Nephron (organoid): Measurements from ENCODE around the gene CAMTA1.
A peak's percentile ranks its signal among the peaks of the same experiment; 100 is the strongest.
"Not testable (repeated sequence)": the region's sequence is repeated elsewhere in the genome, so short reads cannot be mapped to it uniquely, and the experiment has no call there.

Experiments used
- H3K27ac Mint-ChIP-seq, 3 experiments: 2 replicates each; pipeline ENCODE4 v1.8.0; 2020; ENCODE audit warnings: mixed read lengths in 3 of 3, mild to moderate bottlenecking in 2 of 3, moderate library complexity in 1 of 3
- H3K27me3 Mint-ChIP-seq: 2 replicates; pipeline ENCODE4 v1.8.0; 2021; ENCODE audit warnings: low read depth, mild to moderate bottlenecking, moderate library complexity, mixed read lengths
- H3K36me3 Mint-ChIP-seq: 2 replicates; pipeline ENCODE4 v1.8.0; 2020; ENCODE audit warnings: low read depth, mixed read lengths
- H3K4me1 Mint-ChIP-seq: 2 replicates; pipeline ENCODE4 v1.8.0; 2020; ENCODE audit warnings: mixed read lengths
- H3K4me3 Mint-ChIP-seq, 3 experiments: 2 replicates each; pipeline ENCODE4 v1.8.0; 2020; ENCODE audit warnings: mild to moderate bottlenecking in 3 of 3, mixed read lengths in 3 of 3, moderate library complexity in 2 of 3
- H3K9me3 Mint-ChIP-seq: 2 replicates; pipeline ENCODE4 v1.8.0; 2020; ENCODE audit warnings: mixed read lengths
- TF ChIP-seq, protein P1 (sequence below), 3 experiments: fragments of 200-600 bp; sonication (generic); IDR thresholded peaks; one replicate each; pipeline ENCODE4 v1.5.0; 2021; ENCODE audit warnings: antibody characterized with exemption in 3 of 3; ENCODE audit not compliant: unreplicated experiment in 3 of 3

Gene CAMTA1

DNA sequence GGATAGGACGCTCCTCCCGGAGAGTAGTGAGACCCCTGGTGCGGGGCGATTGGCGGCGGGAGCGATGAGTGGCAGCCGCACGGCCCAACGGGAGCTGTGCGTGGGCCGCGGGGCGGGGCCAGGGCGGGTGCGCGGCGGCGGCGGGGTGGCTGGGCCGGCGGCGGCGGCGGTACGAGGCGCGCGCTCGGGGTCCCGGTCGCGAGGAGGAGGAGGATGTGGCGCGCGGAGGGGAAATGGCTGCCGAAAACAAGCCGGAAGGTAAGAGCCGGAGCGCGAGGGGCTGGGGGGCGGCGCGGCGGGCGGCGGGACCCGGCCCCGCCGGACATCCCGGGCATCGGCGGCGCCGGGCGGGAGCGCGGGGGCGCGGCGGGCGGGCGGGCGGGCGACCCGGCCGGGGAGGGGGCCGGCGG lies at the start of gene CAMTA1:
Gene CAMTA1 (plus strand): TSS at position 137 of the 410 bp plus-strand sequence. CDS start 77 bp downstream, at position 214.
- TF ChIP-seq, protein P1, sequence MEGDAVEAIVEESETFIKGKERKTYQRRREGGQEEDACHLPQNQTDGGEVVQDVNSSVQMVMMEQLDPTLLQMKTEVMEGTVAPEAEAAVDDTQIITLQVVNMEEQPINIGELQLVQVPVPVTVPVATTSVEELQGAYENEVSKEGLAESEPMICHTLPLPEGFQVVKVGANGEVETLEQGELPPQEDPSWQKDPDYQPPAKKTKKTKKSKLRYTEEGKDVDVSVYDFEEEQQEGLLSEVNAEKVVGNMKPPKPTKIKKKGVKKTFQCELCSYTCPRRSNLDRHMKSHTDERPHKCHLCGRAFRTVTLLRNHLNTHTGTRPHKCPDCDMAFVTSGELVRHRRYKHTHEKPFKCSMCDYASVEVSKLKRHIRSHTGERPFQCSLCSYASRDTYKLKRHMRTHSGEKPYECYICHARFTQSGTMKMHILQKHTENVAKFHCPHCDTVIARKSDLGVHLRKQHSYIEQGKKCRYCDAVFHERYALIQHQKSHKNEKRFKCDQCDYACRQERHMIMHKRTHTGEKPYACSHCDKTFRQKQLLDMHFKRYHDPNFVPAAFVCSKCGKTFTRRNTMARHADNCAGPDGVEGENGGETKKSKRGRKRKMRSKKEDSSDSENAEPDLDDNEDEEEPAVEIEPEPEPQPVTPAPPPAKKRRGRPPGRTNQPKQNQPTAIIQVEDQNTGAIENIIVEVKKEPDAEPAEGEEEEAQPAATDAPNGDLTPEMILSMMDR (IDR thresholded peaks at IDR 0.05; ENCODE audit: unreplicated experiment in 3 of 3): no peak
- Mint-ChIP-seq H3K27ac (peak within 1 kb of the TSS; percentile 88 to 97 (median 95)), H3K9me3 (no peaks in the 10 kb centered on the region), H3K4me1 (peaks cover 34% of the 10 kb centered on the region), H3K4me3 (peak within 1 kb of the TSS; percentile 95 to 98 (median 97)), H3K27me3 (no peaks in the 10 kb centered on the region), H3K36me3 (peaks cover 13% of the 10 kb centered on the region)

GRCh38 chr1:6738987-6739676 lies 46.1 kb upstream of the CAMTA1 start:
- TF ChIP-seq, protein P1 (IDR thresholded peaks at IDR 0.05; ENCODE audit: unreplicated experiment in 3 of 3): no peak
- Mint-ChIP-seq H3K4me3 (no peak overlapping the region), H3K4me1 (peaks cover 9% of the 10 kb centered on the region), H3K36me3 (no peaks in the 10 kb centered on the region), H3K9me3 (peaks cover 2% of the 10 kb centered on the region), H3K27ac (no peak overlapping the region), H3K27me3 (peaks cover 7% of the 10 kb centered on the region)

DNA sequence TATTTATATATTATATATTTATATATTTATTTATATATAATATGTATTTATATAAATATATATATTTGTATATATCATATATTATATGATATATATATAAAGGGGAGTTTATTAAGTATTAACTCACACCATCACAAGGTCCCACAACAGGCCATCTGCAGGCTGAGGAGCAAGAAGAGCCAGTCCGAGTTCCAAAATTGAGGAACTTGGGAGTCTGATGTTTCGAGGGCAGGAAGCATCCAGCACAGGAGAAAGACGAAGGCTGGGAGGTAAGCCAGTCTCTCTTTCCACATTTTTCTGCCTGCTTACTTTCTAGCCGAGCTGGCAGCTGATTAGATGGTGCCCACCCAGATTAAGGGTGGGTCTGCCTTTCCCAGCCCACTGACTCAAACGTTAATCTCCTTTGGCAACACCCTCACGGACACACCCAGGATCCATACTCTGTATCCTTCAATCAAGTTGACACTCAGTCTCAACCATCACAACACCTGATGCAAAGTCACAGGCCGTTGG lies 42.5 kb upstream of the CAMTA1 start:
- not testable (repeated sequence) for H3K4me1 Mint-ChIP-seq, H3K27ac Mint-ChIP-seq, H3K9me3 Mint-ChIP-seq, H3K36me3 Mint-ChIP-seq, H3K4me3 Mint-ChIP-seq
- peaks cover 12% of the 10 kb centered on the region for H3K27me3 Mint-ChIP-seq

DNA sequence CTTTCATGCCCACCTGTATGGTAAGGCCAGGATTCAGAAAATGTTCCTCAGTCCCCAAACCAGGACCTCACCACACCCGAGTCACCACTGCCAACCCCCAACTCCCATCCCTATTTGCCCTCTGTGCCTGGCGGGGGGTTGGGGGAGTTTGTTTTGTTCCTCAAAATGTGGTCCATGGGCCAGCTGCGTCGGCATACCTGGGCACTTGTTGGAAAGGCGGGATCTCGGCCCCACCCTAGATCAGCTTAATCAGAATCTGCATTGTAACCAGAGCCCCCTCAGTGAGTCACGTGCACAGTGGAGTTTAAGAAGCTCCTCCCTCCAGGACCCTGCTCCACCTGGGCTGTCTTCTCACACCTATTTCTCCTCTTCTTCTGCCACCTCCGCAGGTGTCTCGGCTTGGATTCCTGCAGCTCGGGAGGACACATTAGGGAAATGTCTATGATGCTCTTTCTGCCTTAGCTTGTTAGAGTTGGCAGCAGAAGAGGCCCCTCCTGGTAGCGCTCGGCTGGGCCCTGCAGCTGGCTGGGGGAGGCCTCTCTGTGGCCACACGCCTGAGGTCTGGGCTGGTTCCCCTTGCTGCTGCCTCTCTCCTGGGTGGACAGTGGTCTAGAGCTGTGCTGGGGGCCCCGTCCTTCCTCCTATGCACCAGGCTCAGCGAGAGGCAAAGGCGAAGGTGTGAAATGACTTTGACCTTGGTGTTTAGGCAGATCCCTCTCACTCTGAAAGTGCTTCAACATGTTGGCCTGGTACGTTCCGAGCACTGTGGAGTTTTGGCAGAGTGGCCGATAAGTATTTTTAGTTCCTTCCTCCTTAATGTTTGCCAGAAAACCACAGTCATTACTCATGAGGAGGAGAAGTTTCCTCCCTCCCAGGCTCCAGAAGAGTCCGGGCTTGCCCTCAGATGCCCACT lies 41.8 kb upstream of the CAMTA1 start:
- peaks cover 2% of the 10 kb centered on the region for H3K9me3 Mint-ChIP-seq
- peak overlapping the region in 1 of 3 experiments; percentile 10 for H3K27ac Mint-ChIP-seq
- TF ChIP-seq, protein P1 (IDR thresholded peaks at IDR 0.05; ENCODE audit: unreplicated experiment in 3 of 3): no peak
- no peak overlapping the region for H3K4me3 Mint-ChIP-seq
- H3K4me1 Mint-ChIP-seq: peaks cover 9% of the 10 kb centered on the region
- no peaks in the 10 kb centered on the region for H3K36me3 Mint-ChIP-seq
- H3K27me3 Mint-ChIP-seq: peaks cover 18% of the 10 kb centered on the region

GRCh38 chr1:6745073-6745472 lies 40.2 kb upstream of the CAMTA1 start:
- Mint-ChIP-seq H3K36me3 (no peaks in the 10 kb centered on the region), H3K27me3 (peaks cover 29% of the 10 kb centered on the region), H3K4me3 (no peak overlapping the region), H3K9me3 (peaks cover 2% of the 10 kb centered on the region), H3K4me1 (peaks cover 9% of the 10 kb centered on the region), H3K27ac (no peak overlapping the region)
- TF ChIP-seq, protein P1 (IDR thresholded peaks at IDR 0.05; ENCODE audit: unreplicated experiment in 3 of 3): no peak

DNA sequence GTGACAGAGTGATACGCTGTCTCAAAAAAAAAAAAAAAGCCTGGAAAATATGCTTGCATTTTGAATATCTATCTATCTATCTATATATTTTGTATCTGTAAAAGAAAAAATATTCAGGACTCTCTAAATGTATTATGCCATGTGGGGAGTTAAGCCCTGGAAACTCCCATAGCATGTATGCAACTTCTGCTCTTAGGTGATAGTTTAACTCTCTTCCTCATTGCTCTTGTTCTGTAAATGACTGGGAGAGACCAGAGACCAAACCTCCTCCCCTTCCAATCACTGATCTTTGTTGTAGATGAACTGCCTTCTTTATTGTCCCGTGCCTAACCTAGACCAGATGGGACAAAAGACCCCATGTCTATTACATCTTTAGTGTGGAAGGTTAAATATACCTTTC lies 37.6 kb upstream of the CAMTA1 start:
- Mint-ChIP-seq H3K9me3 (no peaks in the 10 kb centered on the region), H3K27me3 (peaks cover 40% of the 10 kb centered on the region), H3K36me3 (no peaks in the 10 kb centered on the region), H3K4me1 (peaks cover 9% of the 10 kb centered on the region), H3K27ac (no peak overlapping the region), H3K4me3 (no peak overlapping the region)
- TF ChIP-seq, protein P1 (IDR thresholded peaks at IDR 0.05; ENCODE audit: unreplicated experiment in 3 of 3): no peak
